ENCODE measurements around the gene PCMTD2. TPM values are rescaled to one million over a fixed set of nuclear protein-coding genes. Genes with fewer than 3 reads are reported as not detected.

Gene PCMTD2
- polyA plus RNA-seq (ENCODE audit: insufficient read length in 12 of 12): 100 to 1,000 TPM in 1 of 12 donors, 10 to 100 TPM in 10, not detected in 1; 52.1 to 123 (median 80.1) TPM
- long read RNA-seq, donor 1, transcript PCMTD2-203 (6 exons, 3,843 nt): major isoform, 7 of 7 reads
- long read RNA-seq, donor 1, partial matches to known transcripts: 0 of 7 reads
- long read RNA-seq, donor 1, other reads (novel, unspliced or antisense): 0 of 7 reads
- long read RNA-seq, donor 2, transcript PCMTD2-203 (6 exons, 3,843 nt): major isoform, 11 of 12 reads
- long read RNA-seq, donor 2, partial matches to known transcripts: 0 of 12 reads
- long read RNA-seq, donor 2, other reads (novel, unspliced or antisense): 0 of 12 reads
- long read RNA-seq, donor 3, transcript PCMTD2-203 (6 exons, 3,843 nt): major isoform, 5 of 7 reads
- long read RNA-seq, donor 3, partial matches to known transcripts: 0 of 7 reads
- long read RNA-seq, donor 3, other reads (novel, unspliced or antisense): 0 of 7 reads
- long read RNA-seq, donor 4, partial matches to known transcripts: 0 of 2 reads
- long read RNA-seq, donor 4, other reads (novel, unspliced or antisense): 0 of 2 reads
- long read RNA-seq, donor 5, transcript PCMTD2-203 (6 exons, 3,843 nt): major isoform, 23 of 28 reads
- long read RNA-seq, donor 5, partial matches to known transcripts: 5 of 28 reads
- long read RNA-seq, donor 5, other reads (novel, unspliced or antisense): 0 of 28 reads
- long read RNA-seq, donor 6, transcript PCMTD2-203 (6 exons, 3,843 nt): major isoform, 6 of 13 reads
- long read RNA-seq, donor 6, partial matches to known transcripts: 5 of 13 reads
- long read RNA-seq, donor 6, other reads (novel, unspliced or antisense): 0 of 13 reads
- long read RNA-seq, donor 7, partial matches to known transcripts: 0 of 3 reads
- long read RNA-seq, donor 7, other reads (novel, unspliced or antisense): 0 of 3 reads
- long read RNA-seq, donor 8, transcript PCMTD2-203 (6 exons, 3,843 nt): major isoform, 13 of 21 reads
- long read RNA-seq, donor 8, partial matches to known transcripts: 8 of 21 reads
- long read RNA-seq, donor 8, other reads (novel, unspliced or antisense): 0 of 21 reads
- long read RNA-seq, donor 9, partial matches to known transcripts: 0 of 4 reads
- long read RNA-seq, donor 9, other reads (novel, unspliced or antisense): 0 of 4 reads
- long read RNA-seq, donor 10, transcript PCMTD2-203 (6 exons, 3,843 nt): major isoform, 9 of 9 reads
- long read RNA-seq, donor 10, partial matches to known transcripts: 0 of 9 reads
- long read RNA-seq, donor 10, other reads (novel, unspliced or antisense): 0 of 9 reads
- long read RNA-seq, donor 11, transcript PCMTD2-203 (6 exons, 3,843 nt): major isoform, 10 of 10 reads
- long read RNA-seq, donor 11, partial matches to known transcripts: 0 of 10 reads
- long read RNA-seq, donor 11, other reads (novel, unspliced or antisense): 0 of 10 reads

GRCh38 chr20:64255361-64256281 is at the start of gene PCMTD2:
PCMTD2 (plus strand) TSS chr20:64255748; CDS start chr20:64259966, 4,218 bp downstream.
- DNase-seq: peak; percentile 73

GRCh38 chr20:64206614-64207013 is 48.9 kb upstream of the PCMTD2 start:
- DNase-seq: no peak

GRCh38 chr20:64207641-64208590 is 47.6 kb upstream of the PCMTD2 start:
- no peak for DNase-seq

- no peak for DNase-seq
These were observed 46.4 kb upstream of the PCMTD2 start for GRCh38 chr20:64209148-64209547.

- no peak for DNase-seq
These were observed 44.7 kb upstream of the PCMTD2 start for GRCh38 chr20:64210656-64211369.

GRCh38 chr20:64211874-64212658 is 43.5 kb upstream of the PCMTD2 start:
- DNase-seq: no peak

- peak; percentile 79 for DNase-seq
These were observed 42.8 kb upstream of the PCMTD2 start for GRCh38 chr20:64212755-64213154.

- DNase-seq: no peak
These were observed 41.4 kb upstream of the PCMTD2 start for GRCh38 chr20:64214113-64214512.

GRCh38 chr20:64214952-64215351 is 40.6 kb upstream of the PCMTD2 start:
- DNase-seq: no peak

- DNase-seq: no peak
These were observed 39.5 kb upstream of the PCMTD2 start for GRCh38 chr20:64216036-64216435.

GRCh38 chr20:64216910-64217309 is 38.6 kb upstream of the PCMTD2 start:
- no peak for DNase-seq

GRCh38 chr20:64217539-64218221 is 37.9 kb upstream of the PCMTD2 start:
- no peak for DNase-seq

- no peak for DNase-seq
These were observed 36.3 kb upstream of the PCMTD2 start for GRCh38 chr20:64219202-64219601.

- DNase-seq: no peak
These were observed 35.8 kb upstream of the PCMTD2 start for GRCh38 chr20:64219730-64220129.

GRCh38 chr20:64220420-64220819 is 35.1 kb upstream of the PCMTD2 start:
- no peak for DNase-seq

GRCh38 chr20:64220891-64221527 is 34.5 kb upstream of the PCMTD2 start:
- no peak for DNase-seq
